ENCODE data around the gene HSPA2.

The HSPA2 gene

GRCh38 chr14:64540208-64541202, at the start of gene HSPA2:
TSS of gene HSPA2 (plus strand) at chr14:64540741. CDS start at chr14:64540850, 109 bp downstream.
- DNase-seq = peak; percentile 95 to 100 (median 98)
- intact Hi-C loops (cut with DNase I) = loop anchor here (1.0 to 5.0 kb wide), 3 partner anchors 38 to 96 kb away; partner anchors contain the start of genes ZBTB1 and ZBTB25

- intact Hi-C loops (cut with DNase I) = no loop called here
- no peak for DNase-seq
These were observed 48.9 kb upstream of the HSPA2 start for GRCh38 chr14:64491637-64492036.

GRCh38 chr14:64493455-64493854, 47.1 kb upstream of the HSPA2 start:
- intact Hi-C loops (cut with DNase I) = no loop called here
- DNase-seq = no peak

- no peak for DNase-seq
- intact Hi-C loops (cut with DNase I) = no loop called here
These were observed 45.3 kb upstream of the HSPA2 start for GRCh38 chr14:64495252-64495651.

GRCh38 chr14:64496764-64497163, 43.8 kb upstream of the HSPA2 start:
- intact Hi-C loops (cut with DNase I) = no loop called here
- DNase-seq = no peak

GRCh38 chr14:64500088-64500487, 40.5 kb upstream of the HSPA2 start:
- DNase-seq = no peak
- intact Hi-C loops (cut with DNase I) = loop anchor here (5.0 to 10.0 kb wide), 2 partner anchors 42 to 135 kb away; partner anchors contain the start of gene HSPA2

- peak in 3 of 10 donors; percentile 17 to 80 (median 17) for DNase-seq
- intact Hi-C loops (cut with DNase I) = loop anchor here (5.0 to 10.0 kb wide), 2 partner anchors 41 to 133 kb away; partner anchors contain the start of gene HSPA2
These were observed 39.0 kb upstream of the HSPA2 start for GRCh38 chr14:64501411-64502171.

- no peak for DNase-seq
- intact Hi-C loops (cut with DNase I) = loop anchor here (5.0 to 10.0 kb wide), 2 partner anchors 40 to 132 kb away; partner anchors contain the start of gene HSPA2
These were observed 38.1 kb upstream of the HSPA2 start for GRCh38 chr14:64502456-64502855.

- intact Hi-C loops (cut with DNase I) = loop anchor here (5.0 to 10.0 kb wide), 2 partner anchors 39 to 132 kb away; partner anchors contain the start of gene HSPA2
These were observed 37.6 kb upstream of the HSPA2 start for GRCh38 chr14:64502887-64503433.

GRCh38 chr14:64503434-64504309, 36.9 kb upstream of the HSPA2 start, which contains the start of gene ZBTB25:
TSS of gene ZBTB25 (minus strand) at chr14:64503838. CDS start at chr14:64490533, 13,305 bp downstream.
- intact Hi-C loops (cut with DNase I) = loop anchor here (5.0 to 10.0 kb wide), 2 partner anchors 39 to 131 kb away; partner anchors contain the start of gene HSPA2

More at GRCh38 chr14:64502887-64503433, 37.6 kb upstream of the HSPA2 start:
- DNase-seq = peak in 1 of 10 donors; percentile 33

GRCh38 chr14:64504310-64504896, 36.1 kb upstream of the HSPA2 start, which contains the start of gene ZBTB1:
TSS of gene ZBTB1 (plus strand) at chr14:64504770. CDS start at chr14:64521505, 16,735 bp downstream.
- intact Hi-C loops (cut with DNase I) = loop anchor here (5.0 to 10.0 kb wide), 2 partner anchors 38 to 130 kb away; partner anchors contain the start of gene HSPA2

More at GRCh38 chr14:64503434-64504309, 36.9 kb upstream of the HSPA2 start, which contains the start of gene ZBTB25:
- DNase-seq = peak; percentile 79 to 99 (median 92)

GRCh38 chr14:64504897-64505794, 35.4 kb upstream of the HSPA2 start:
- intact Hi-C loops (cut with DNase I) = loop anchor here (5.0 to 10.0 kb wide), 2 partner anchors 37 to 130 kb away; partner anchors contain the start of gene HSPA2
- peak; percentile 77 to 97 (median 84) for DNase-seq

More at GRCh38 chr14:64504310-64504896, 36.1 kb upstream of the HSPA2 start, which contains the start of gene ZBTB1:
- DNase-seq = peak; percentile 62 to 97 (median 80)

- intact Hi-C loops (cut with DNase I) = loop anchor here (10.0 kb wide), 1 partner anchor 128 kb away; no protein-coding TSS in a partner anchor
- no peak for DNase-seq
These were observed 33.8 kb upstream of the HSPA2 start for GRCh38 chr14:64506721-64507120.

- intact Hi-C loops (cut with DNase I) = loop anchor here (10.0 kb wide), 1 partner anchor 127 kb away; no protein-coding TSS in a partner anchor
- DNase-seq = no peak
These were observed 33.0 kb upstream of the HSPA2 start for GRCh38 chr14:64507376-64508156.

- DNase-seq = no peak
- intact Hi-C loops (cut with DNase I) = loop anchor here (10.0 kb wide), 1 partner anchor 127 kb away; no protein-coding TSS in a partner anchor
These were observed 32.2 kb upstream of the HSPA2 start for GRCh38 chr14:64508215-64508776.

- no peak for DNase-seq
- intact Hi-C loops (cut with DNase I) = loop anchor here (10.0 kb wide), 1 partner anchor 126 kb away; no protein-coding TSS in a partner anchor
These were observed 31.5 kb upstream of the HSPA2 start for GRCh38 chr14:64509036-64509435.

Measured in posterior cingulate gyrus (tissue), 11 donors.